Coronary artery (tissue), 2 donors: ENCODE results near the gene BUB3.
A peak's percentile ranks its signal among the peaks of the same experiment; 100 is the strongest.

Source experiments
- DNase-seq: peaks from one replicate; pipeline ENCODE4 v3.0.0-alpha.2; 2017; ENCODE audit warnings: low spot score
- H3K27ac ChIP-seq, 2 donors: fragments of 200-600 bp; sonication (generic); one replicate each; pipeline ENCODE4 v1.5.1; 2016 to 2019
- H3K4me3 ChIP-seq: fragments of 200-600 bp; sonication (generic); 2 replicates; pipeline ENCODE4 v1.5.1; 2016; ENCODE audit warnings: mild to moderate bottlenecking, moderate library complexity
- TF ChIP-seq, protein P1 (sequence below): fragments of 200-600 bp; sonication (generic); IDR thresholded peaks from one replicate; pipeline ENCODE4 v1.5.1; 2019; ENCODE audit warnings: antibody characterized with exemption

Gene BUB3, protein sequence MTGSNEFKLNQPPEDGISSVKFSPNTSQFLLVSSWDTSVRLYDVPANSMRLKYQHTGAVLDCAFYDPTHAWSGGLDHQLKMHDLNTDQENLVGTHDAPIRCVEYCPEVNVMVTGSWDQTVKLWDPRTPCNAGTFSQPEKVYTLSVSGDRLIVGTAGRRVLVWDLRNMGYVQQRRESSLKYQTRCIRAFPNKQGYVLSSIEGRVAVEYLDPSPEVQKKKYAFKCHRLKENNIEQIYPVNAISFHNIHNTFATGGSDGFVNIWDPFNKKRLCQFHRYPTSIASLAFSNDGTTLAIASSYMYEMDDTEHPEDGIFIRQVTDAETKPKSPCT

DNA sequence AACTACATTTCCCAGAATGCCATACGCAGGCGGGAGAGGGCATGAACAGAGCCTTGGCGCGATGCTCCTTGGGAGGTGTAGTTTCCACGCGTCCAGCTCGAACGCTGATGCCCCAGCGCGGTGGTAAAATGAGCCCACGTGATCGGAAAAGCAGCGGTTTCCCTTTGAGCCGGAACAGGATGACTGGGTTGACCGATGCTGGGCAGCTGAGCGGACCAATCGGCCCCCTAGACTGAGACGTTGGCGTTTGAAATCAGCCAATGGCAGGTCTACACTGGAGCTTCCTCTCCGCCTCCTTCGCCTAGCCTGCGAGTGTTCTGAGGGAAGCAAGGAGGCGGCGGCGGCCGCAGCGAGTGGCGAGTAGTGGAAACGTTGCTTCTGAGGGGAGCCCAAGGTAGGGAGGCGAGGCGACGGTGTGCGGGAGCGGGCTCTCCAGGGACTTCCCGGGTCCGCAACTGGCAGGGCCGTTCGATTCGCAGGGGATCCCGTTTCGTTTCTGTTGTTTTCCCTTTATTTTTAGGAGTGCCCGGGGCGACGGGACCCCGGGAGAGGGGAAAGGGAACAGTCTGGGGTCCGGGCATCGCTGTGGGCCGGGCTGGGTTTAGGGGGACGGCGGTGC, at the start of gene BUB3:
TSS of gene BUB3 (plus strand) at position 311 of the 619 bp plus-strand sequence. CDS start 516 bp downstream, outside the sequence.
- H3K27ac ChIP-seq: peak within 1 kb of the TSS; percentile 73 to 93
- H3K4me3 ChIP-seq: peak within 1 kb of the TSS; percentile 95
- peak; percentile 99 for DNase-seq
- TF ChIP-seq, protein P1, sequence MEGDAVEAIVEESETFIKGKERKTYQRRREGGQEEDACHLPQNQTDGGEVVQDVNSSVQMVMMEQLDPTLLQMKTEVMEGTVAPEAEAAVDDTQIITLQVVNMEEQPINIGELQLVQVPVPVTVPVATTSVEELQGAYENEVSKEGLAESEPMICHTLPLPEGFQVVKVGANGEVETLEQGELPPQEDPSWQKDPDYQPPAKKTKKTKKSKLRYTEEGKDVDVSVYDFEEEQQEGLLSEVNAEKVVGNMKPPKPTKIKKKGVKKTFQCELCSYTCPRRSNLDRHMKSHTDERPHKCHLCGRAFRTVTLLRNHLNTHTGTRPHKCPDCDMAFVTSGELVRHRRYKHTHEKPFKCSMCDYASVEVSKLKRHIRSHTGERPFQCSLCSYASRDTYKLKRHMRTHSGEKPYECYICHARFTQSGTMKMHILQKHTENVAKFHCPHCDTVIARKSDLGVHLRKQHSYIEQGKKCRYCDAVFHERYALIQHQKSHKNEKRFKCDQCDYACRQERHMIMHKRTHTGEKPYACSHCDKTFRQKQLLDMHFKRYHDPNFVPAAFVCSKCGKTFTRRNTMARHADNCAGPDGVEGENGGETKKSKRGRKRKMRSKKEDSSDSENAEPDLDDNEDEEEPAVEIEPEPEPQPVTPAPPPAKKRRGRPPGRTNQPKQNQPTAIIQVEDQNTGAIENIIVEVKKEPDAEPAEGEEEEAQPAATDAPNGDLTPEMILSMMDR: no peak

- TF ChIP-seq, protein P1: no peak
- Histone ChIP-seq H3K4me3 (no peak overlapping the region), H3K27ac (no peak overlapping the region)
- DNase-seq: no peak
These were observed 44.7 kb upstream of the BUB3 start for GRCh38 chr10:123109466-123109865.

- Histone ChIP-seq H3K4me3 (no peak overlapping the region), H3K27ac (no peak overlapping the region)
- no peak for DNase-seq
- TF ChIP-seq, protein P1: no peak
These were observed 36.4 kb upstream of the BUB3 start for GRCh38 chr10:123117644-123118417.

DNA sequence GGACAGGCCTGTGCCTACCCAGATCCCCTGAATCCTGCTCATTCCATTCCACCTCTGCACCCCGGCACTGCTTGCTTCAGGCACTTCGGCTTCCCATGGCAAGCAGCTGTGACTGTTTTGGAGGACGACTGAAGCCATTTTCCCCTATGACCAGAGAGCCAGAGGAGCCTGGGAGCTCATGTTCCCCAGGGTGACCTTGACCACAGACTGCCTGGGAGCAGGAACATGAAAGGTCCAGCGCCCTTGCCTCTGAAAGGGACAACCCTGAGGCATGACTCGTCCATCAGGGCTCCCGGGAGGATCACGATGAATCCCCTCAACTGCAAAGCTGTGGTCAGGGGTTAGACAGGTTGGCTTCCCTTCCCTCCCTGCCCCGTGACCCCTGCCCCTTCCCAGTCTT, 35.1 kb upstream of the BUB3 start:
- no peak for DNase-seq
- no peak overlapping the region for H3K4me3 ChIP-seq
- no peak overlapping the region for H3K27ac ChIP-seq
- TF ChIP-seq, protein P1: no peak

- no peak overlapping the region for H3K27ac ChIP-seq
- TF ChIP-seq, protein P1: no peak
- DNase-seq: no peak
- H3K4me3 ChIP-seq: no peak overlapping the region
These were observed 28.0 kb upstream of the BUB3 start for GRCh38 chr10:123126246-123126645.

DNA sequence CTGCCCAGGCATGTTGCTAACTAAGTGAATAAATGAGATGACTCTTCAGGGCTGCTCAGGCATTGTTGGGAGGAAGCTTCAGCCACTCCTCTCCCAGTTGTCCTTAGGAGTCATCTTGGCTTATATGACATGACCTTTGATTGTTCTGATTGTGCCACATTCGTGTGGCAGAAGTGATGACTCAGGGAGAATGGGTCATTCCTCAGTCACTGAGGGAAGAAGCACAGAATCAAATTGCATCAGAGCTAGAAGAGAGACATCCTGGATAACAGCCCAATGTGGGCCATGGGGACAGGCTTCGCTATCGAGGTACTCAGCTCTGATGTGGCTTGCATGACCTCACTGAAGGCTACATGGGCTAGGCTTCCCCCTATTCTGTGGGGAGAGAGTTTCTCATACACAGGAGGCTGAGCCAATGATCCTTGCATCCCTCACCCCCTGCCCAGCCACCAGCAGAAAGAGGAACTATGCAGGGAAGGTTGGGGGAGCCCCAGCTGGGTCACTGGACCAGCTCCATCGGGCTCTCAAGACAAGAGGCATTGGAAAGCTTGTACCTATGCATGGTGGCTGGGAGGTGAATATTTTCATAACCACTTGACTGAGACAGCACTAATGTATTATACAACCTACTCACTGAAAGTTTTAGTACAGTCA, 24.5 kb upstream of the BUB3 start:
- Histone ChIP-seq H3K27ac (no peak overlapping the region), H3K4me3 (no peak overlapping the region)
- no peak for DNase-seq
- TF ChIP-seq, protein P1: no peak
